NCI-H187 treated with DMSO at 0.1 percent for 48 hours (cell line): ENCODE data around the gene ZDHHC17.

Experiments used
- DNase-seq: peaks from one replicate; lab custom pipeline; 2025; lab: John Stamatoyannopoulos, UW

Gene ZDHHC17

GRCh38 chr12:76820888-76821482, 57.1 kb downstream of the ZDHHC17 start:
- DNase-seq = no peak

DNA sequence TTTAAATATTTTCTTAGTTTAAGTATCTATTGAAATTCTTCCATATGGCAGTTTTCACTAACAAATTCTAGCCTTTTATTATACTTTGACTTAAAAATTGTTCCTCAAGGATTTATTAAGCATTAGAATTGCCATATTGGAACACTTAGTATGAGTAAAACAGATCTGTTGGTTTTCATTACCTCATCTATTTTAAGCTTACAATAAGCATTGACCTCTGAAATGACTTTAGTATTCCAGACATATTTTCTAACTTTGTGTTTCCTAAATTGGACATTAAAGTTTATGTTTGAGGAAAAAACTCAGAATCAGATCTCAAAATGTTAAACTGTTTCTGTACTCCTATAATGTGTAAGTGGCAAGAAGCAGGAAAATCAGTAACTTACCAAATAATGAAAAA, 66.5 kb downstream of the ZDHHC17 start:
- DNase-seq = no peak

GRCh38 chr12:76836633-76837032, 72.7 kb downstream of the ZDHHC17 start:
- no peak for DNase-seq

- DNase-seq = no peak
Observed at GRCh38 chr12:76847260-76847659, 83.3 kb downstream of the ZDHHC17 start.

DNA sequence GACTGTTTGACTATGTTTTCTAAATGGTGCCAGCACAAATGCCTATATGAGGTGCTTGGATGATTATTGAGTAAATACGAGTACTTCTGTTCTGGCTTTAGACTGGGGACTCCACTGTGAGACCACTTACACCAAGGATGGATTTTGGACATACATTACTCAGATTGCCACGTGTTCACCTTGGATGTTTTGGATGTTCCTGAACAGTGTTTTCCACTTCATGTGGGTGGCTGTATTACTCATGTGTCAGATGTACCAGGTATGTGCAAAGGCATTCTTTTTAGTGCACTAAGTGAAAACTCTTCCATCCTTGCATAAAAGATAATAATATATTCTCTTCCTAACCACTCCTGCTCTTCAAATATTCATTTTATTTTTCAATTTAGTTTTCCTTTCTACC, 84.2 kb downstream of the ZDHHC17 start:
- no peak for DNase-seq

DNA sequence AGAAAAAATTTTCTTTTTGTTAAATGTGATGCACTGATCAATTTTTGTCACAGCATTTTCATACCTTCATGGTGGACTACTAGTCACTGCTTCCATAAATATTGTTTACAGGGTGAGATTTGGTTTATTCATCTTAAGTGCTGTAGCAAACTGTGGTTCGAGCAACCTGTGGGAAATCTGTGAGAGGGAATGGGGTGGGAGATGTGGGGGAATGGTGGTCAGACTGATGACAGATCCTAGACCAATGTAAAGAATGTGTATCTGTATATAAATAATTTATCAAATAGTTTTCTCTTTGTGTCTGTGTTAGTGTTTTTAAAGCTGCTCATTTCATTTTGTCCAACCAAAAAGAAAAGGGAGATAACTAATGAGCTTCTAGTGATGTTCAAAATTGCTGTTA, 88.2 kb downstream of the ZDHHC17 start:
- no peak for DNase-seq

DNA sequence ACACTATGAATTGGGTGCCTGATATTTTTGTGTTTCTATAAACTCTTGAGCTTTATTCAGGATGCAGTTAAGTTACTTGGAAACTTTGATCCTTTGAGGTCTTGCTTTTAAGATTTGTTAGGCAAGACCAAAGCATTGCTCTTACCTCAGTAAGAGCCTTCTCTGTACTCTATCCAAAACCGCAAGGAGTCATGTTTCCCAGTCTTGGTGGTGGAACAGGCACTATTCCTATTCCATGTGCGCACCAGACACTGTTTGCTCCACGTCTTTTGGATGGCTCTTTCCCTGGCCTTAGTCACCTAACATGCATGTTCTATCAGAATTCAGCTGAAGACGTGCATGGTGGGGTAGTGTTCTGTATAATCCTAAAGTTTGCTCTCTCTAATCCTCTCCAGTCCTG, 91.4 kb downstream of the ZDHHC17 start:
- DNase-seq = no peak

DNA sequence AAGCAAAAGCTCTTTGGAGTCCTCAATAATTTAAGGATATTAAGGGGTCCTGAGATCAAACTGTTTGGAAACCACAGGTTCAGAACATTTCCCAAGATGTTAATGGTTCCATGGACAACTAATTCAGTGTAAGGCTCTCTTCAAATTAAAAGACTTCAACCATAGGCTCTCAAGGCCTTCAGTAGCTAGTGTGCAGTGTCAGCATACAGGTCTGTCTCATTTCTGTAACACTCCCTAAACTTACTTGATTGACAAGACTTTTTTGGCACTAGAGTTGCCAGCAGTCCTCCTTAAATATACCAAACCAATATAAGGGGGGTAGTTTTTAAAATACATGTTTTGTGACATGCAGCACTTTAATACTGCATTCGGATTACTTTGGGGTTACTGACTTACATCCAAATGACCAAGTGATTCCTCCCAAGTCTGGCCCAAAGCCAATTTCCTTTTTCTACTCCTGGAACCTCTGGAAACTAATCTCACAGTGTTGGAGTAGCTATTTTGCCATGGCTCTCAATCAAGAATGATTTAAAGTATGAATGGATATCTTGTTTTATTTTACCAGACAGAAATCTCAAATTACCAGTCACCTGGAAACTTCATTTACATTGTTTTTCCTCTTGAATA, 92.2 kb downstream of the ZDHHC17 start:
- no peak for DNase-seq

GRCh38 chr12:76859611-76860010, 95.7 kb downstream of the ZDHHC17 start:
- no peak for DNase-seq

- no peak for DNase-seq
Observed at GRCh38 chr12:76860256-76860655, 96.3 kb downstream of the ZDHHC17 start.

GRCh38 chr12:76863005-76863670, 99.2 kb downstream of the ZDHHC17 start:
- no peak for DNase-seq

- DNase-seq = no peak
Observed at GRCh38 chr12:76863837-76864236, 99.9 kb downstream of the ZDHHC17 start.

DNA sequence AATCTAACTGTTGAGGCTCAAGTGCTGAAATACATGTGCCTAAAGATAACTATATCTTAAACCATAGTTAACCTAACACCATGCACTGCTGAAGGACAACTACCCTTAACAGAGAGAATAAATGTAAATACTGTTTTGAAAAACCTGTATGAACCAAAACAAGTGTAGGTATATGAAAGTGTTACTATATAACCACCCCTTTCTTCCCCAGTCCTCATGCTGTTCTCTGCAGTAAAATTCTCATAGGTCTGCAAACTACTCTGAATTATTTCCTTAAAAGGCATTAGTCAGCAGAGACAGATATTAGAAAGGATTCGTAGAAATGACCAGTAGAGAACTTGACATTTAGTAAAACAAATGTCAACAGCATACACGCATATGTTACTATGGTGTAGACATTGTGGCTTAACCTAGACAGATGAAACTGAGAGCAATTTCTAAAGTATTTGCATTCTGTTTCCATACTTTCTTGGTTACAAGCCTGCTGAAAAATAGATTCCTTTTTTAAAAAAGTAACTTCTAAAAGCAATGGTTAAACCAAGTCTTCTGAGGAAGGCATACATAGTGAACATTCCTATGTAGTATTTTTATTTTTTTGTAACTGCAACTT, 101.0 kb downstream of the ZDHHC17 start:
- DNase-seq = no peak

- peak; percentile 66 for DNase-seq
Observed at GRCh38 chr12:76866151-76866567, 102.2 kb downstream of the ZDHHC17 start.

DNA sequence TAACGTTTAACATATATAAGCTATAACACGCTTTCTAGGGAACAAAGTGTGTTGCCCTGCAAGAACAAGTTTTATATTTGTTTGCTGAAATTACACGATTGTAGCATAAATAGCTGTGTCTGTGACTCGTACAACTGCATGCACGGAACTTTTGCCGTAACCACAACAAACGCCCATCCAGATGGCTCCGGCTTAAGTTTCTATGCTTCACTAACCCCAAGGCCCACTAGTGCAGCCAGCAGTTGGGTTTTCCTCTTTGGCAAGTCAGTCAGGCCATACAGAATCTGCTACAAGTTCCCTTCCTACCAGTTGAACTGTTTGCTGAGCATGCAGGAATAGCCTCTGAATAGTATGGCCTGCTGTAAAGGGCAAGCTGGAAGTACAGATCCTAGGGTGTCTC, 102.8 kb downstream of the ZDHHC17 start:
- no peak for DNase-seq

DNA sequence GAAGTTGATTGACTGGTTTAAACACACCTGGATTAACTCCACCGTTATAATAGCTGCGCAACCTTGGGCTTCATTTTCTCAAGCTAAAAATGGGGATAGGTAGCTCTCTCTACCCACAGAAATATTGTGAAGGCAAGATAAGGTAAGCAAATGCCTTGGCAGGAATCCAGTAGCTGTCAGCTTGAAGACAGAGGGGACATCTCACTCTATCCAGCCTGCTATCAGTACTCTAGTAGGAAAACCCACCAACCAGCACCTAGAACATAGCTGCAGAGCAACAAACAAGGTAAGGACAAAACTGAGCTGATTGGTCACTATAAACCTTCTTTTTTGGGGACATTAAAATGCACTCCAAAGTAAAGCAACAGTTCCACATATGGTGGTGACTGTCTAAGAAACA, 107.2 kb downstream of the ZDHHC17 start:
- no peak for DNase-seq

DNA sequence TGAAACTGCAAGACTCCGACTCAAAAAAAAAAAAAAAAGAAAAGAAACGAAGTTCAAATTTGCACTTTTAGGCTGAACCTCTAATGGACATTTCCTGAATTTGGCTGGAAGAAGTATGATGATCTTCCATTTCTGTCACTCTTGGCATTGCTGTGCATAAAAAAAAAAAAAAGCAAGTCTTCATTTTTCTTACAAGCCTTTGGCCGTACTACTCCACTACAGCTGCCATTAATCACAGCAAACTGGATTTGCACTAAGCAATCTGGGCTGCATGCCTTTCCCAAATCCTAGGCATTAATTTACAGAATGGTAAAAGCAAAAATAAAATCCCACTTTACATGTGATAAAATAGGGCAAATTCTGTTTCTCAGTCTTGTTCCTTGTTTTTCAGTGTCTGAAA, 107.8 kb downstream of the ZDHHC17 start:
- DNase-seq = no peak

DNA sequence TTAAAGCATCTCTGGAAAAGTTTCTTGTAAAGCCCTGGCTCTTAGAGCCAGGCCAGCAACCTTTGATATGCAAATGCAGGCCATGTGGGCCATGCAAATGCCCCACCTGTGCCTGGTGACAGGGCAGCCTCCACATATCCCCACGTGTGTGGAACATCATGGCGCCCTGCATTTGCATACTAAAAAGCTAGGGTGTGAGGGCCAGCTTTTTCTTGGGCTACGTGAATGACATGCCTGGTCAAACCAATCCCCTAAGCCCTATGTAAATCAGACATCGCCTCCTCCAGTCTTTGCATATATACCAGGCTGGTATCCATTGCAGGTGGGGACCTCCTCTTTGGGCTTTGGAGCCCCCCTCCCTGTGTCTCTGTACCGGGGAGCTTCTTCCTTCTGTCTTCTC, 108.5 kb downstream of the ZDHHC17 start:
- no peak for DNase-seq

GRCh38 chr12:76874027-76874426, 110.1 kb downstream of the ZDHHC17 start:
- DNase-seq = no peak

DNA sequence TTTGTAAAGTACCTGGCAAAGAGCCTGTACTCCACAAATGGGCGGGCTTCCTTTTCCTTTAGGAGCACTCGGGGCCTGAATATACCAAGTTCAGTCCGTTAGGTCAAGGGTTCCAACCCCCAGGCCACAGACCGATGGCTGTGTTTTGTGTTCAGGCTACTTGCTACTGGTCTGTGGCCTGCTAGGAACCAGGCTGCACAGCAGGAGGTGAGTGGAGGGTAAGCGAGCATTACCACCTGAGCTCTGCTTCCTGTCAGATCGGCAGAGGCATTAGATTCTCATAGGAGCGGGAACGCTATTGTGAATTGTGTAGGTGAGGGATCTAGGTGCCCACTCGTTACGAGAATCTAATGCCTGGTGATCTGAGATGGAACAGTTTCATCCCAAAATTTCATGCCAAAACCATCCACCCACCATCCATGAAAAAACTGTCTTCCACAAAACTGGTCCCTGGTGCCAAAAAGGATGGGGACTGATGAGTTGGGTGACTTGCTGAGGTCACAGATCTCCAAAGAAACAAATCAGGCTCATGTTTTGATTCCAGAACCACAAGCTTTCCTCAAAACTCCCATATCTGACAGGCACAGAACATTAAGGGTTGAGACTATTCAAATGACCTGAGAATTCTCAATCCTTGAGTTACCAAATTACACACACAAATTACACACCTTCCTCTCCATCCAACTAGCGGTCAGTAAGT, 110.7 kb downstream of the ZDHHC17 start:
- no peak for DNase-seq

- no peak for DNase-seq
Observed at GRCh38 chr12:76876696-76877229, 112.8 kb downstream of the ZDHHC17 start.
